Heart left ventricle (tissue), 16 donors: ENCODE data around the gene PAQR5. TPM values are rescaled to one million over a fixed set of nuclear protein-coding genes. Genes with fewer than 3 reads are reported as not detected.

ENCODE experiments used
- ATAC-seq, 4 donors: fragments of 200-7000 bp; cut with Tn5 transposase; one replicate each; pipeline ENCODE4 v1.9.1; 2020 to 2022; ENCODE audit warnings: moderate library complexity in 4 of 4, mild to moderate bottlenecking in 3 of 4, moderate number of reproducible peaks in 1 of 4
- DNase-seq, 5 donors: peaks; one replicate each; pipeline ENCODE4 v3.0.0-alpha.2; 2020
- H3K27ac ChIP-seq, 12 donors: fragments of 200-600 bp; sonication (generic) in 4 of 12; one replicate each; pipeline versions ENCODE4 v1.5.0 to v1.8.0; 2016 to 2022; ENCODE audit warnings: mild to moderate bottlenecking in 2 of 12
- H3K27me3 ChIP-seq, 9 donors: fragments of 200-600 bp; sonication (generic) in 2 of 9; one replicate each; pipeline versions ENCODE4 v1.5.1 to v1.8.0; 2016 to 2022; ENCODE audit warnings: mild to moderate bottlenecking in 3 of 9
- H3K36me3 ChIP-seq, 9 donors: fragments of 200-600 bp; sonication (generic) in 2 of 9; one replicate each; pipeline versions ENCODE4 v1.5.0 to v1.8.0; 2018 to 2022; ENCODE audit warnings: mild to moderate bottlenecking in 2 of 9
- H3K4me1 ChIP-seq, 12 donors: fragments of 200-600 bp; sonication (generic) in 4 of 12; one replicate each; pipeline versions ENCODE4 v1.5.0 to v1.8.0; 2016 to 2022; ENCODE audit warnings: mild to moderate bottlenecking in 3 of 12
- H3K4me3 ChIP-seq, 12 donors: fragments of 200-600 bp; sonication (generic) in 4 of 12; one replicate each; pipeline versions ENCODE4 v1.5.0 to v1.8.0; 2017 to 2022; ENCODE audit warnings: mild to moderate bottlenecking in 9 of 12, moderate library complexity in 4 of 12
- H3K9me3 ChIP-seq, 12 donors: fragments of 200-600 bp; sonication (generic) in 4 of 12; one replicate each; pipeline versions ENCODE4 v1.5.0 to v1.8.0; 2016 to 2022; ENCODE audit warnings: mild to moderate bottlenecking in 1 of 12
- CTCF ChIP-seq, 12 donors: fragments of 200-600 bp; sonication (generic) in 4 of 12; IDR thresholded peaks; one replicate each; pipeline versions ENCODE4 v1.5.0 to v1.8.0; 2018 to 2022; ENCODE audit warnings: antibody characterized with exemption in 12 of 12, mild to moderate bottlenecking in 5 of 12
- POLR2A ChIP-seq, 2 donors: fragments of 450-650 bp; IDR thresholded peaks; one replicate each; pipeline ENCODE4 v1.6.1; 2017; ENCODE audit warnings: antibody characterized with exemption in 2 of 2, mild to moderate bottlenecking in 2 of 2, moderate library complexity in 2 of 2
- WGBS, 4 donors: extraction: QIAGEN DNeasy Blood & Tissue Kit in 2 of 4; methylation state at CpG; one replicate each; pipeline versions ENCODE4 v1.1.5 to v1.1.7; 2013 to 2018; 5-methylcytosine and 5-hydroxymethylcytosine counted together
- intact Hi-C, 10 donors: fragments of 100-400 bp; cut with DNase I; formaldehyde crosslinking; loops; one replicate each; pipeline versions ENCODE4 v1.11.1 to v1.14.2; 2022
- polyA plus RNA-seq, 2 donors: library from polyadenylated mRNA; stranded (reverse); fragments of 200-250 nt; gene quantifications; one replicate each; pipeline ENCODE4 v1.2.3, GENCODE V29; 2013
- total RNA-seq, 9 donors: library from RNA; depleted of rRNA in 2 of 9; stranded (reverse); fragments of >200 nt in 2 of 9; fragmentation: NEBNext Ultra II Directional in 3 of 9; extraction: Animal tissue kit (Norgen Biotek cat#: 25700) in 3 of 9; gene quantifications; one replicate each; pipeline versions ENCODE4 v1.1.0 to v1.2.4, GENCODE V29; 2016 to 2023
- donor health status: ischemic (EF 13 %, LVEDD 7.1; RV severe dilation, severe dysfunction).
- donor health status: healthy with polysubstance abuse.
- donor health status: DM: no; HTN: yes; CAD: no.
- donor health status: DM: no; HTN: no; CAD: no.
- donor health status: ischemic (EF 25% LVEDD 6.9; RV normal size, moderate dysfunction).
- donor health status: ischemic (EF 25% LVEDD 5.7; RV mildly dilated, moderate dysfunction).
- donor health status: healthy.
- donor health status: DM: yes; HTN: yes; CAD: no.
- donor health status: ischemic (EF 35%, LVEDD 5.7; RV mildly dilated, moderate dysfunction).
- donor health status: nonischemic (EF 11% LVEDD 7.7; RV severe dilation, severe dysfunction).
- donor health status: DM: yes; HTN: yes; CAD: no.
- donor health status: PGD.
- donor health status: ischemic (EF 29% LVEDD 5.4; RV normal size, mild dysfunction).
- donor health status: nonischemic (EF 23%, LVEDD 6.1; RV moderate dilation, normal function).

PAQR5 gene
- total and polyA plus RNA-seq, 11 donors, result 0.27 to 1.6 (median 1.1) TPM

GRCh38 chr15:69271217-69271616 is 27.5 kb upstream of the PAQR5 start:
- ATAC-seq (no peak), DNase-seq (no peak)
- Histone ChIP-seq H3K4me3 (no peak overlapping the region), H3K9me3 (no peaks in the 10 kb centered on the region), H3K4me1 (peaks cover 0 to 9% (median 0%) of the 10 kb centered on the region in 12 donors), H3K27ac (no peak overlapping the region), H3K36me3 (peaks cover 0 to 16% (median 6%) of the 10 kb centered on the region in 9 donors), H3K27me3 (no peaks in the 10 kb centered on the region)
- TF ChIP-seq POLR2A (IDR thresholded peaks at IDR 0.05) (no peak), CTCF (IDR thresholded peaks at IDR 0.05) (no peak)
- intact Hi-C loops, result loop anchor here in 2 of 10 donors (10.0 kb wide), 1 partner anchor 124 kb away; no protein-coding TSS in a partner anchor

- ATAC-seq, result no peak
- TF ChIP-seq CTCF (IDR thresholded peaks at IDR 0.05) (no peak), POLR2A (IDR thresholded peaks at IDR 0.05) (no peak)
- intact Hi-C loops, result loop anchor here in 2 of 10 donors (10.0 kb wide), 1 partner anchor 123 kb away; no protein-coding TSS in a partner anchor
- no peak for DNase-seq
- Histone ChIP-seq H3K9me3 (no peaks in the 10 kb centered on the region), H3K4me3 (no peak overlapping the region), H3K36me3 (peaks cover 0 to 16% (median 6%) of the 10 kb centered on the region in 9 donors), H3K27ac (no peak overlapping the region), H3K4me1 (peaks cover 0 to 9% (median 0%) of the 10 kb centered on the region in 12 donors), H3K27me3 (no peaks in the 10 kb centered on the region)
- 64 to 74% (median 67%) methylated on average over 3 of the region's 3 CpGs for WGBS, 4 donors
These were observed 26.6 kb upstream of the PAQR5 start for GRCh38 chr15:69272139-69272538.

GRCh38 chr15:69272891-69273290 is 25.8 kb upstream of the PAQR5 start:
- TF ChIP-seq POLR2A (IDR thresholded peaks at IDR 0.05), result no peak
- no peak for TF ChIP-seq CTCF (IDR thresholded peaks at IDR 0.05)
- intact Hi-C loops, result loop anchor here in 2 of 10 donors (10.0 kb wide), 1 partner anchor 122 kb away; no protein-coding TSS in a partner anchor
- H3K36me3 ChIP-seq, result peaks cover 0 to 16% (median 6%) of the 10 kb centered on the region in 9 donors

GRCh38 chr15:69275074-69275670 is 23.5 kb upstream of the PAQR5 start:
- Histone ChIP-seq H3K27ac (no peak overlapping the region), H3K36me3 (no peaks in the 10 kb centered on the region), H3K27me3 (no peaks in the 10 kb centered on the region), H3K9me3 (no peaks in the 10 kb centered on the region), H3K4me1 (peaks cover 0 to 9% (median 0%) of the 10 kb centered on the region in 12 donors), H3K4me3 (no peak overlapping the region)
- TF ChIP-seq POLR2A (IDR thresholded peaks at IDR 0.05), result no peak
- no peak for TF ChIP-seq CTCF (IDR thresholded peaks at IDR 0.05)
- intact Hi-C loops, result loop anchor here in 2 of 10 donors (10.0 kb wide), 1 partner anchor 120 kb away; no protein-coding TSS in a partner anchor
- ATAC-seq (peak in 2 of 4 donors; percentile 76 to 79), DNase-seq (no peak)
- 38 to 53% (median 42%) methylated on average over 4 of the region's 4 CpGs for WGBS, 4 donors

More at GRCh38 chr15:69272891-69273290, 25.8 kb upstream of the PAQR5 start:
- Histone ChIP-seq H3K27ac (no peak overlapping the region), H3K4me1 (peaks cover 0 to 9% (median 0%) of the 10 kb centered on the region in 12 donors), H3K4me3 (no peak overlapping the region), H3K27me3 (no peaks in the 10 kb centered on the region), H3K9me3 (no peaks in the 10 kb centered on the region)
- ATAC-seq (no peak), DNase-seq (no peak)
- WGBS, 4 donors, result 77 to 84% (median 82%) methylated on average over 6 of the region's 6 CpGs
